Gastrocnemius medialis (tissue), 4 donors: ENCODE measurements around the gene ARAP3. TPM values are rescaled to one million over a fixed set of nuclear protein-coding genes. Genes with fewer than 3 reads are reported as not detected.
A peak's percentile ranks its signal among the peaks of the same experiment; 100 is the strongest.

Experiments used
- ATAC-seq, 2 donors: fragments of 150-250 bp; one replicate each; pipeline ENCODE4 v1.9.1; 2016
- DNase-seq, 2 donors: peaks; one replicate each; pipeline ENCODE4 v3.0.0-alpha.2; 2019
- H3K27ac ChIP-seq, 4 donors: fragments of 200-600 bp; sonication (generic); 1 replicate in 1 of 4; 2 replicates in 3 of 4; pipeline ENCODE4 v1.5.1; 2016 to 2018; ENCODE audit warnings: mild to moderate bottlenecking in 2 of 4, moderate library complexity in 1 of 4
- H3K27me3 ChIP-seq, 3 donors: fragments of 200-600 bp; sonication (generic) in 2 of 3; 1 replicate in 1 of 3; 2 replicates in 2 of 3; pipeline versions ENCODE4 v1.5.1 to v1.6.0; 2016 to 2019; ENCODE audit warnings: mild to moderate bottlenecking in 1 of 3, moderate library complexity in 1 of 3
- H3K36me3 ChIP-seq, 2 donors: fragments of 200-600 bp; sonication (generic) in 1 of 2; one replicate each; pipeline ENCODE4 v1.5.1; 2017 to 2018
- H3K4me1 ChIP-seq, 2 donors: fragments of 200-600 bp; sonication (generic) in 1 of 2; one replicate each; pipeline ENCODE4 v1.5.1; 2016 to 2017; ENCODE audit warnings: mild to moderate bottlenecking in 2 of 2
- H3K4me3 ChIP-seq, 4 donors: fragments of 200-600 bp; sonication (generic) in 3 of 4; 1 replicate in 1 of 4; 2 replicates in 3 of 4; pipeline ENCODE4 v1.5.1; 2016 to 2019; ENCODE audit warnings: mild to moderate bottlenecking in 2 of 4
- H3K9me3 ChIP-seq, 3 donors: fragments of 200-600 bp; sonication (generic) in 2 of 3; 1 replicate in 1 of 3; 2 replicates in 2 of 3; pipeline ENCODE4 v1.5.1; 2016 to 2019
- CTCF ChIP-seq, 5 experiments: fragments of 450-650 bp in 3 of 5; fragments of 200-600 bp in 2 of 5; sonication (generic) in 2 of 5; IDR thresholded peaks in 4 of 5; conservative IDR thresholded peaks in 1 of 5; 1 replicate in 4 of 5; 2 replicates in 1 of 5; pipeline ENCODE4 v1.5.1; 2016 to 2019; ENCODE audit warnings: antibody characterized with exemption in 5 of 5, mild to moderate bottlenecking in 3 of 5, moderate library complexity in 3 of 5
- POLR2A ChIP-seq, 2 donors: fragments of 450-650 bp; IDR thresholded peaks; one replicate each; pipeline ENCODE4 v1.6.1; 2017; ENCODE audit warnings: antibody characterized with exemption in 2 of 2, mild to moderate bottlenecking in 2 of 2, moderate library complexity in 2 of 2
- in situ Hi-C, 4 donors: fragments of 200-750 bp; cut with MboI; loops; one replicate each; pipeline versions ENCODE4 v1.15.0 to v1.8.0; 2017; ENCODE audit warnings: low sequenced_read_pairs in 4 of 4
- intact Hi-C: fragments of 100-400 bp; cut with DNase I; formaldehyde crosslinking; loops from one replicate; pipeline ENCODE4 v1.15.1; 2023; ENCODE audit warnings: low total_unique reads
- total RNA-seq, 4 donors: library from RNA; depleted of rRNA; stranded (reverse); fragments of >200 nt; gene quantifications; one replicate each; pipeline versions ENCODE4 v1.1.0 to v1.2.3, GENCODE V29; 2016

Gene ARAP3
- total RNA-seq, 4 donors from 2014 or later, result 1.6 to 5.5 (median 3.0) TPM

GRCh38 chr5:141605523-141606277 lies 76.3 kb downstream of the ARAP3 start:
- Histone ChIP-seq H3K27me3 (no peaks in the 10 kb centered on the region), H3K36me3 (no peaks in the 10 kb centered on the region), H3K9me3 (no peaks in the 10 kb centered on the region), H3K4me1 (peaks cover 85 to 92% of the 10 kb centered on the region in 2 donors), H3K27ac (peak overlapping the region; percentile 89 to 94 (median 91)), H3K4me3 (no peak overlapping the region)
- intact Hi-C loops (no loop called here), in situ Hi-C loops (no loop called here)
- DNase-seq, result peak; percentile 23 to 42
- peak in 1 of 2 donors; percentile 17 for ATAC-seq
- no peak for TF ChIP-seq CTCF (IDR thresholded peaks at IDR 0.05 in 4 of 5, conservative IDR thresholded peaks at IDR 0.05 in 1 of 5)
- no peak for TF ChIP-seq POLR2A (IDR thresholded peaks at IDR 0.05)

GRCh38 chr5:141603923-141604717 lies 77.9 kb downstream of the ARAP3 start:
- no peaks in the 10 kb centered on the region for H3K36me3 ChIP-seq
- intact Hi-C loops, result loop anchor here (1.0 kb wide), 1 partner anchor 14 kb away; the partner anchor contains the start of gene DIAPH1
- H3K4me3 ChIP-seq, result no peak overlapping the region
- H3K9me3 ChIP-seq, result no peaks in the 10 kb centered on the region
- DNase-seq, result peak; percentile 84 to 91
- TF ChIP-seq CTCF (IDR thresholded peaks at IDR 0.05 in 4 of 5, conservative IDR thresholded peaks at IDR 0.05 in 1 of 5), result no peak
- TF ChIP-seq POLR2A (IDR thresholded peaks at IDR 0.05), result peak in 1 of 2 donors; percentile 7
- H3K4me1 ChIP-seq, result peaks cover 95 to 97% of the 10 kb centered on the region in 2 donors
- H3K27ac ChIP-seq, result peak overlapping the region; percentile 89 to 94 (median 91)
- in situ Hi-C loops, result no loop called here
- ATAC-seq, result peak; percentile 97
- no peaks in the 10 kb centered on the region for H3K27me3 ChIP-seq

Other genes starting within 250 kb of the ARAP3 start
- 10 to 100 TPM; 11.8 to 14.5 (median 13.8) TPM for gene PCDHGC3, start 206.3 kb downstream of the ARAP3 start, total RNA-seq
- 10 to 100 TPM in 1 of 4 donors, 1 to 10 TPM in 1, under 1 TPM in 1, not detected in 1; 0.31 to 20.4 (median 1.7) TPM for gene PCDHGC4, start 197.2 kb downstream of the ARAP3 start, total RNA-seq
- gene PCDHGC5, start 193.1 kb downstream of the ARAP3 start, total RNA-seq, result 1 to 10 TPM in 1 of 4 donors, under 1 TPM in 2, not detected in 1; 0.16 to 1.5 (median 0.36) TPM
- 100 to 1,000 TPM in 3 of 4 donors, 10 to 100 TPM in 1; 98.3 to 324 (median 214) TPM for gene DIAPH1, start 63.2 kb downstream of the ARAP3 start, total RNA-seq
- 10 to 100 TPM; 29.8 to 40.7 (median 35.7) TPM for gene HDAC3, start 45.4 kb downstream of the ARAP3 start, total RNA-seq
- gene RELL2, start 45.2 kb downstream of the ARAP3 start, total RNA-seq, result 1 to 10 TPM in 1 of 4 donors, under 1 TPM in 1, not detected in 2; 0.16 to 1.1 TPM
- 1 to 10 TPM in 1 of 4 donors, under 1 TPM in 3; 0.32 to 2.6 (median 0.65) TPM for gene FCHSD1, start 30.8 kb downstream of the ARAP3 start, total RNA-seq
- gene PCDH1, start 196.2 kb upstream of the ARAP3 start, total RNA-seq, result 10 to 100 TPM; 15.9 to 20.8 (median 18.1) TPM
- gene DELE1, start 241.6 kb upstream of the ARAP3 start, total RNA-seq, result 10 to 100 TPM; 31.3 to 91.6 (median 52.4) TPM